A549 (cell line): ENCODE results near the gene OTOR. TPM values are rescaled to one million over a fixed set of nuclear protein-coding genes. Genes with fewer than 3 reads are reported as not detected.

Experiments used
- ATAC-seq, 2 experiments: fragments of 200-7000 bp in 1 of 2; fragments of >200 bp in 1 of 2; cut with Nextera tagmentation in 1 of 2; cut with Tn5 transposase in 1 of 2; 3 replicates each; pipeline versions ENCODE4 v1.8.0 to v1.9.1; 2018 to 2020; ENCODE audit warnings: mild to moderate bottlenecking in 1 of 2, moderate library complexity in 1 of 2
- CTCF ChIA-PET: fragments of 300-600 bp; sonication (Branson Sonifier 250); formaldehyde crosslinking; extraction: SDS; loops from one replicate; lab custom pipeline; 2021; ENCODE audit warnings: antibody characterized with exemption, inconsistent platforms; lab: Yijun Ruan, JAX
- POLR2A ChIA-PET: fragments of 350-600 bp; formaldehyde crosslinking; extraction: SDS; loops from one replicate; lab custom pipeline; 2021; ENCODE audit warnings: antibody characterized with exemption, inconsistent platforms; lab: Yijun Ruan, JAX
- DNase-seq, 2 experiments: peaks; one replicate each; pipeline versions ENCODE4 v3.0.0 to v3.0.0-alpha.2; 2011 to 2016; ENCODE audit warnings: low read depth in 1 of 2, low spot score in 1 of 2
- FAIRE-seq: peaks from 2 replicates; lab custom pipeline; 2011; peaks lifted over from hg19 to GRCh38; lab: Jason Lieb, UNC
- H3K27ac ChIP-seq, 2 experiments: fragments of >200 bp; sonication (Bioruptor Twin); formaldehyde crosslinking; 3 replicates each; pipeline ENCODE4 v1.5.1; 2016 to 2017
- H3K4me1 ChIP-seq: fragments of >200 bp; sonication (Bioruptor Twin); formaldehyde crosslinking; 3 replicates; pipeline ENCODE4 v1.6.1; 2016
- H3K4me2 ChIP-seq: fragments of >200 bp; sonication (Bioruptor Twin); formaldehyde crosslinking; 3 replicates; pipeline ENCODE4 v1.6.1; 2016
- H3K4me3 ChIP-seq: fragments of >200 bp; sonication (Bioruptor Twin); formaldehyde crosslinking; 3 replicates; pipeline ENCODE4 v1.5.1; 2016
- H3K9me3 ChIP-seq: fragments of >200 bp; sonication (Bioruptor Twin); formaldehyde crosslinking; 3 replicates; pipeline ENCODE4 v1.6.1; 2016
- ATOH8 ChIP-seq: fragments of 250-450 bp; sonication (Bioruptor Pico); IDR thresholded peaks from 2 replicates; pipeline ENCODE4 v1.5.0; 2020; ENCODE audit warnings: low read depth, mild to moderate bottlenecking, moderate library complexity
- CBX8 ChIP-seq: fragments of 200-600 bp; sonication (generic); IDR thresholded peaks from 2 replicates; pipeline ENCODE4 v1.6.1; 2016
- CHD2 ChIP-seq: fragments of 150-350 bp; IDR thresholded peaks from 2 replicates; pipeline ENCODE4 v1.6.1; 2014; ENCODE audit warnings: low read length; ENCODE audit not compliant: partially characterized antibody
- CTCF ChIP-seq: fragments of >200 bp; sonication (Bioruptor Twin); formaldehyde crosslinking; IDR thresholded peaks from 3 replicates; pipeline ENCODE4 v1.5.1; 2016
- EHF ChIP-seq: fragments of 250-450 bp; sonication (Bioruptor Pico); IDR thresholded peaks from 2 replicates; pipeline ENCODE4 v1.5.0; 2020; ENCODE audit warnings: mild to moderate bottlenecking
- FOSB ChIP-seq: fragments of 250-450 bp; sonication (Bioruptor Pico); IDR thresholded peaks from 2 replicates; pipeline ENCODE4 v1.5.0; 2020; ENCODE audit warnings: mild to moderate bottlenecking, moderate library complexity
- FOXS1 ChIP-seq: fragments of 250-450 bp; sonication (Bioruptor Pico); IDR thresholded peaks from 2 replicates; pipeline ENCODE4 v1.5.0; 2020; ENCODE audit warnings: mild to moderate bottlenecking, moderate library complexity
- GATA3 ChIP-seq: IDR thresholded peaks from 2 replicates; pipeline ENCODE4 v1.6.1; 2012; ENCODE audit warnings: borderline replicate concordance
- HOXB13 ChIP-seq: fragments of 250-450 bp; sonication (Bioruptor Pico); IDR thresholded peaks from 2 replicates; pipeline ENCODE4 v1.5.0; 2020; ENCODE audit warnings: low read depth, mild to moderate bottlenecking, moderate library complexity
- HOXB5 ChIP-seq: fragments of 250-450 bp; sonication (Bioruptor Pico); IDR thresholded peaks from 2 replicates; pipeline ENCODE4 v1.5.0; 2020; ENCODE audit warnings: mild to moderate bottlenecking, moderate library complexity
- JUNB ChIP-seq: fragments of >200 bp; sonication (Bioruptor Twin); formaldehyde crosslinking; IDR thresholded peaks from 2 replicates; pipeline ENCODE4 v1.6.1; 2016
- KDM5A ChIP-seq: fragments of 200-600 bp; sonication (generic); IDR thresholded peaks from 2 replicates; pipeline ENCODE4 v1.6.1; 2016; ENCODE audit warnings: antibody characterized with exemption, mild to moderate bottlenecking
- MYC ChIP-seq: IDR thresholded peaks from 2 replicates; pipeline ENCODE4 v1.6.1; 2012; ENCODE audit warnings: mild to moderate bottlenecking, inconsistent platforms, low read length, improper control_type of control experiment, borderline replicate concordance
- NPAS2 ChIP-seq: fragments of 250-450 bp; sonication (Bioruptor Pico); IDR thresholded peaks from 2 replicates; pipeline ENCODE4 v1.8.0; 2022; ENCODE audit warnings: mild to moderate bottlenecking, moderate library complexity, borderline replicate concordance
- POLR2AphosphoS2 ChIP-seq: conservative IDR thresholded peaks from 2 replicates; pipeline ENCODE4 v1.6.1; 2012; ENCODE audit warnings: low read length, improper control_type of control experiment, inconsistent platforms
- RAD21 ChIP-seq, 2 experiments: fragments of >200 bp in 1 of 2; sonication (Bioruptor Twin) in 1 of 2; formaldehyde crosslinking in 1 of 2; IDR thresholded peaks in 1 of 2; conservative IDR thresholded peaks in 1 of 2; 2 replicates in 1 of 2; 3 replicates in 1 of 2; pipeline ENCODE4 v1.6.1; 2012 to 2018; ENCODE audit warnings: inconsistent platforms in 1 of 2
- RARB ChIP-seq: fragments of 250-450 bp; sonication (Bioruptor Pico); IDR thresholded peaks from 2 replicates; pipeline ENCODE4 v1.8.0; 2021; ENCODE audit warnings: mild to moderate bottlenecking, moderate library complexity
- SMC3 ChIP-seq: fragments of >200 bp; sonication (Bioruptor Twin); formaldehyde crosslinking; IDR thresholded peaks from 3 replicates; pipeline ENCODE4 v1.6.1; 2018; ENCODE audit warnings: inconsistent platforms
- ZFP36 ChIP-seq: fragments of 450-650 bp; IDR thresholded peaks from 2 replicates; pipeline ENCODE4 v1.6.1; 2014; ENCODE audit warnings: borderline replicate concordance; ENCODE audit not compliant: partially characterized antibody
- WGBS: methylation state at CpG from one replicate; pipeline ENCODE4 v1.1.6; 2017; ENCODE audit errors: missing lambda C conversion rate; 5-methylcytosine and 5-hydroxymethylcytosine counted together
- polyA plus RNA-seq, 4 experiments: library from polyadenylated mRNA; depleted of rRNA in 3 of 4; stranded (reverse); fragments of >200 nt; fragmentation: RNase III in 1 of 4; extraction: RNeasy Plus Mini Kit Qiagen cat#74134 plus additional on column Dnase treatment in 1 of 4; gene quantifications; 2 replicates in 3 of 4; 3 replicates in 1 of 4; pipeline ENCODE4 v1.2.3, GENCODE V29; 2011 to 2017

Gene OTOR
- polyA plus RNA-seq, 2 of the 4 experiments (the other 2 are of a cell fraction) = not detected

- POLR2A ChIA-PET = no interaction called here
Measured at GRCh38 chr20:16760431-16761304, 12.5 kb downstream of the OTOR start.

GRCh38 chr20:16761305-16761829 is 13.2 kb downstream of the OTOR start:
- ChIA-PET POLR2A (no interaction called here), CTCF (interaction anchor here (0.6 to 4.3 kb wide), 53 partner anchors 9 to 1269 kb away, joined by 3 to 56 read pairs (median 4); partner anchors contain the start of gene OTOR)
- peak; percentile 86 to 95 for ATAC-seq
- H3K4me2 ChIP-seq = peak overlapping the region; percentile 28; the same call in 1 of the 3 replicates
- peak; percentile 93 for TF ChIP-seq CTCF
- TF ChIP-seq GATA3 = no peak
- TF ChIP-seq RAD21 (conservative IDR thresholded peaks at IDR 0.05 in 1 of 2, IDR thresholded peaks at IDR 0.05 in 1 of 2) = peak; percentile 94 to 96
- no peak for TF ChIP-seq KDM5A
- TF ChIP-seq JUNB = no peak
- peak; percentile 78 for TF ChIP-seq SMC3
- TF ChIP-seq EHF (CRISPR knock-in tag) = no peak
- no peak for TF ChIP-seq RARB
- no peak for TF ChIP-seq ZFP36
- no peak for TF ChIP-seq CHD2
- H3K4me3 ChIP-seq = no peak overlapping the region
- WGBS = under 1% methylated on average over 3 of the region's 3 CpGs
- FAIRE-seq = peak; percentile 32
- H3K4me1 ChIP-seq = no peaks in the 10 kb centered on the region
- H3K9me3 ChIP-seq = no peaks in the 10 kb centered on the region
- peak; percentile 78 to 83 for DNase-seq
- H3K27ac ChIP-seq = no peak overlapping the region

More at GRCh38 chr20:16760431-16761304, 12.5 kb downstream of the OTOR start:
- no peak overlapping the region for H3K4me3 ChIP-seq
- TF ChIP-seq MYC = no peak
- TF ChIP-seq KDM5A = no peak
- TF ChIP-seq POLR2AphosphoS2 = no peak
- no peak for TF ChIP-seq ATOH8
- TF ChIP-seq NPAS2 (CRISPR knock-in tag) = no peak
- no peak for TF ChIP-seq HOXB5 (CRISPR knock-in tag)
- TF ChIP-seq FOSB (CRISPR knock-in tag) = no peak
- TF ChIP-seq CBX8 = no peak
- no peak for TF ChIP-seq HOXB13 (CRISPR knock-in tag)
- TF ChIP-seq FOXS1 = no peak
- TF ChIP-seq CTCF = no peak
- peak; percentile 55 to 57; a peak in 5 of 6 replicates for ATAC-seq
- no peaks in the 10 kb centered on the region; the same call in none of the 3 replicates for H3K9me3 ChIP-seq
- H3K4me2 ChIP-seq = peak overlapping the region; percentile 28; the same call in 1 of the 3 replicates
- no peaks in the 10 kb centered on the region for H3K4me1 ChIP-seq
- CTCF ChIA-PET = interaction anchor here (0.7 to 4.3 kb wide), 47 partner anchors 9 to 1268 kb away, joined by 3 to 56 read pairs (median 4); partner anchors contain the start of gene OTOR
- DNase-seq = no peak
- FAIRE-seq = no peak
- 28% methylated on average over 11 of the region's 11 CpGs for WGBS
- H3K27ac ChIP-seq = no peak overlapping the region
